ENCODE results near the gene CDK5R2.

The CDK5R2 gene

DNA sequence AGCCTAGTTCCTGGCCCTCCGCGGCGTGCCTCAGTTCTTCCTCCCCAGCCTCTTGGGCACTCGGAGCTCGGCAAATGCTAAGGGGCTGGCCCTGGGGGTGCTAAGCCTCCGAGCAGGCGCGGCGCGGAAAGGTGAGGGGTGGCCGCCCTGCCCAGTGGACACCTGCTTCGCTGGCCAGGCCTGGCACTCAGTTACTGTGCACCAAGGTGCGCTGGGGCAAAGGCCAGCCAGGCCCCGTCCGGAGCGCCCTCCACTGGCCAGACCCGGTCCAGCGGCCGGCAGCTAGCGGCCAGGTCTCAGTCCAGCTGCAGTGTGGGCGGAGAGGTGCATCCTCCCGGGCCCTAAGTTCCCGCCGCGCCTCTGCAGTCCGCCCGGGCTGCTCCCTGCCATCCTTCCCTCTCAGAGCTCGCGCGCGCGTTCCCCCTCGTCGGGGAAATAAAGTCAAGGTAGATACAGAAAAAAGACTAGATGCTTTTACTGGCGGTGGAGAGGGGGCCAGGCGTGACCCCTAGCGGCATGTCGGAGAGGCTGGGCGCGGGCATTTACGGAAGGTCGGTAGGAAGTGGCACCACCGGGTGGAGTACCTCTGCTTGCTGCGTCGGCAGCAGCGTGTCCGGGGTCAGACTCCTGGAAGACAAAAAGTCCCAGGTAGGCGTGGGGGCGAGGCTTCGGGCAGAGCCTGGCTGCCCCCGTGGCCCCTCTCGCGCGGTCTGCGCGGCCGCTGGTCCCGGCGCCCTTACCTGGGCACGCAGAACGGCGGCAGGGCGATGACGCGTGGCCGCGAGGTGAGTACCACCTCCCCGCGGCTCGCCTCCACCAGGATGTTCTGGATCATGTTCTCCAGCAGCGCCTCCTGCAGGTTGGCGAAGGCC, 43.2 kb downstream of the CDK5R2 start:
- DNase-seq (ENCODE audit: low read depth) = no peak

- DNase-seq (ENCODE audit: low read depth) = no peak
Observed at GRCh38 chr2:219003267-219003634, 43.8 kb downstream of the CDK5R2 start.

DNA sequence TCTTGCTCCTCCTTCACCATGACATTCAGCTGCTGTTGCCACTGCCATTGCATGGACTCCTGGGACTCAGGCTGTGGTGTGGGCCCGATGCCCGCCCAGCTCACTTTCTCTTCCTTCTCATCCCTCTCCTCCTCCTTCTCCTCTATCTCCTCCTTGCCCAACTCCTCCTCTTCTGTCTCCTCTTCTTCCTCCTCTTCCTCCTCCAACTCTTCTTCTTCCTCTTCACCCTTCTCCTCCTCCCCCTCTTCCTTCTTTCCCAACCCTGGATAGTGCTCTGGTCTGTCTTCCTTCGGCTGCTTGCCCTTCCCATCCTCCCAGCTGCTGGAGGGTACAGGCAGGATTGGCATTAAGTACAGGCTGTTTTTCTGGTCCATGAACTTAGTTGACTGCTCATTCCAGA, 44.5 kb downstream of the CDK5R2 start:
- DNase-seq (ENCODE audit: low read depth) = no peak

DNA sequence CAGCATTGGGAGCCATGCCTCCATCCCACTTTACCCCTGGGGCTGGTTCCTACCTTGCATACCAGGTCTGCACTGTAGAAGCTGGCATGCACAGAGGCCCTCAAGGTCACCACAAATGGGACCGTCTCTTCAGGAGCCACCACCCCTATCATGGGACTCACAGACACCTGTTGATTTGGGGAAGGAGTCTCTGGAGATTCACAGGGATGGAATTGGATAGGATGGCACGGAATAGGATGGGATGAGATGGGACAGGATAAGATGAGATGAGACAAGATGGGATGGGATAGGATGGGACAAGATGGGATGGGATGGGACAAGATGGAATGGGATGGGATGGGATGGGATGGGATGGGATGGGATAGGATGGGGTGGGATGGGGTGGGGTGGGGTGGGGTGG, 49.8 kb downstream of the CDK5R2 start:
- no peak for DNase-seq (ENCODE audit: low read depth)

GRCh38 chr2:219010162-219010756, 50.8 kb downstream of the CDK5R2 start:
- no peak for DNase-seq (ENCODE audit: low read depth)

- DNase-seq (ENCODE audit: low read depth) = no peak
Observed at GRCh38 chr2:219010873-219011272, 51.4 kb downstream of the CDK5R2 start.

Measured in stimulated activated CD8-positive, alpha-beta memory T cell treated with anti-CD3 and anti-CD28 coated beads, Interleukin-7, amount 100 ng/mL, for 24 hours (primary cell).